Pancreas (tissue), 10 donors: ENCODE data around the gene PBXIP1. TPM values are rescaled to one million over a fixed set of nuclear protein-coding genes. Genes with fewer than 3 reads are reported as not detected.
"Not testable (repeated sequence)": the region's sequence is repeated elsewhere in the genome, so short reads cannot be mapped to it uniquely, and the experiment has no call there.

Source experiments
- ATAC-seq, 4 donors: fragments of 200-7000 bp; cut with Tn5 transposase; one replicate each; pipeline versions ENCODE4 v1.8.0 to v1.9.1; 2020; ENCODE audit warnings: mild to moderate bottlenecking in 4 of 4, moderate library complexity in 4 of 4
- DNase-seq, 6 donors: peaks; one replicate each; pipeline ENCODE4 v3.0.0-alpha.2; 2020
- FAIRE-seq: peaks from 2 replicates; lab custom pipeline; 2012; peaks lifted over from hg19 to GRCh38; lab: Jason Lieb, UNC
- H3K27ac ChIP-seq, 4 donors: fragments of 200-600 bp; sonication (generic); 1 replicate in 3 of 4; 2 replicates in 1 of 4; pipeline versions ENCODE4 v1.5.0 to v1.8.0; 2020
- H3K27me3 ChIP-seq, 4 donors: fragments of 200-600 bp; one replicate each; pipeline ENCODE4 v1.8.0; 2021
- H3K36me3 ChIP-seq, 3 donors: fragments of 200-600 bp; sonication (generic) in 1 of 3; one replicate each; pipeline versions ENCODE4 v1.5.0 to v1.8.0; 2020 to 2021
- H3K4me1 ChIP-seq, 3 donors: fragments of 200-600 bp; one replicate each; pipeline ENCODE4 v1.8.0; 2021
- H3K4me3 ChIP-seq, 4 donors: fragments of 200-600 bp; sonication (generic) in 2 of 4; one replicate each; pipeline versions ENCODE4 v1.5.0 to v1.8.0; 2020 to 2021
- H3K9me3 ChIP-seq, 4 donors: fragments of 200-600 bp; one replicate each; pipeline ENCODE4 v1.8.0; 2021
- WGBS, 2 donors: extraction: QIAGEN DNeasy Blood & Tissue Kit; methylation state at CpG; one replicate each; pipeline ENCODE4 v1.1.7; 2013; 5-methylcytosine and 5-hydroxymethylcytosine counted together
- intact Hi-C, 3 donors: fragments of 100-400 bp; cut with DNase I; formaldehyde crosslinking; loops; one replicate each; pipeline versions ENCODE4 v1.11.1 to v1.14.2; 2022
- polyA plus RNA-seq, 2 donors: library from polyadenylated mRNA; stranded (reverse); fragments of 200-250 nt; gene quantifications; one replicate each; pipeline ENCODE4 v1.2.3, GENCODE V29; 2013
- total RNA-seq, 6 donors: library from RNA; stranded (reverse); fragmentation: NEBNext Ultra II Directional in 4 of 6; extraction: Animal tissue kit (Norgen Biotek cat#: 25700) in 4 of 6; gene quantifications; one replicate each; pipeline versions ENCODE4 v1.2.1 to v1.2.4, GENCODE V29; 2021 to 2023
- TF ChIP-seq, protein P1 (sequence below), 4 donors: fragments of 200-600 bp; sonication (generic) in 3 of 4; IDR thresholded peaks; one replicate each; pipeline versions ENCODE4 v1.5.0 to v1.8.0; 2021; ENCODE audit warnings: antibody characterized with exemption in 4 of 4
- donor health status: healthy with polysubstance abuse.
- donor health status: DM: no; HTN: no; CAD: no; lungs with moderate emphysema.
- donor health status: DM: no; HTN: no; CAD: no.
- donor health status: control.
- donor health status: control.
- donor health status: Bipolar disorder and iron deficiency.
- donor health status: DM: yes; HTN: yes; CAD: no.
- donor health status: DM: no; HTN: no; CAD: no.
- donor health status: DM: no; HTN: no; CAD: no.
- donor health status: DM: yes; HTN: yes; CAD: no.

PBXIP1 gene
- total and polyA plus RNA-seq, 8 donors, result 15.6 to 53.1 (median 28.4) TPM

DNA sequence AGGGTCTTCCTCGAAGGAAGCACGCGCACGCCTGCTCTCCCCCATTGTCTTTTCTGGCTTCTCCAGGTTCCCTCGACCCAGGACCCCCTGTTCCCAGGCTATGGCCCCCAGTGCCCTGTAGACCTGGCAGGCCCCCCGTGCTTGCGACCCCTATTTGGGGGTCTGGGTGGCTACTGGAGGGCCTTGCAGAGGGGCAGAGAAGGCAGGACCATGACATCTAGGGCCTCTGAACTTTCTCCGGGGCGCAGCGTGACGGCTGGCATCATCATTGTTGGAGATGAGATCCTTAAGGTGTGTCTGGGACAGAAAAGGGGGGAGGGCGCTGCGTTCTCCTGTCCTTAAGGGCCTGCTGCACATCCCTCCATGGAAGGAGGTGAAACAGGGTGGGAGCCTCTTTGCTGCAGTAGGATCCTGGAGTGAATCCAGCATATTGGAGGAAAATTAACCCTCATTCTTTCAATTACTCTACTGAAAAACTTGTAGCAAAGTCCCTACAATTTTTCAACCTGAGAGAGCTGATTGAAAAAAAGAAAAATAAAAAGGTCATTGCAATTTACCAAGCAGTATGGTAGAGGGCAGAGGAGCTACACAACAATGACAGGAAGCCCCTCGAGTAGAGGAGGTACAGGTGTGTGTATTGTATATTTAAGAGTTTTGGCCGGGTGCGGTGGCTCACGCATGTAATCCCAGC, 28.0 kb upstream of the PBXIP1 start:
- peak overlapping the region; percentile 59 to 88 (median 72) for H3K4me3 ChIP-seq
- no peak for ATAC-seq
- H3K4me1 ChIP-seq, result peaks cover 6 to 14% (median 7%) of the 10 kb centered on the region in 3 donors
- no peak for FAIRE-seq
- TF ChIP-seq, protein P1, sequence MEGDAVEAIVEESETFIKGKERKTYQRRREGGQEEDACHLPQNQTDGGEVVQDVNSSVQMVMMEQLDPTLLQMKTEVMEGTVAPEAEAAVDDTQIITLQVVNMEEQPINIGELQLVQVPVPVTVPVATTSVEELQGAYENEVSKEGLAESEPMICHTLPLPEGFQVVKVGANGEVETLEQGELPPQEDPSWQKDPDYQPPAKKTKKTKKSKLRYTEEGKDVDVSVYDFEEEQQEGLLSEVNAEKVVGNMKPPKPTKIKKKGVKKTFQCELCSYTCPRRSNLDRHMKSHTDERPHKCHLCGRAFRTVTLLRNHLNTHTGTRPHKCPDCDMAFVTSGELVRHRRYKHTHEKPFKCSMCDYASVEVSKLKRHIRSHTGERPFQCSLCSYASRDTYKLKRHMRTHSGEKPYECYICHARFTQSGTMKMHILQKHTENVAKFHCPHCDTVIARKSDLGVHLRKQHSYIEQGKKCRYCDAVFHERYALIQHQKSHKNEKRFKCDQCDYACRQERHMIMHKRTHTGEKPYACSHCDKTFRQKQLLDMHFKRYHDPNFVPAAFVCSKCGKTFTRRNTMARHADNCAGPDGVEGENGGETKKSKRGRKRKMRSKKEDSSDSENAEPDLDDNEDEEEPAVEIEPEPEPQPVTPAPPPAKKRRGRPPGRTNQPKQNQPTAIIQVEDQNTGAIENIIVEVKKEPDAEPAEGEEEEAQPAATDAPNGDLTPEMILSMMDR (IDR thresholded peaks at IDR 0.05), result no peak
- intact Hi-C loops, result no loop called here
- 11 to 15% methylated on average over 17 of the region's 17 CpGs for WGBS, 2 donors
- H3K27me3 ChIP-seq, result no peaks in the 10 kb centered on the region
- H3K36me3 ChIP-seq, result no peaks in the 10 kb centered on the region
- DNase-seq, result peak in 1 of 6 donors; percentile 39
- H3K9me3 ChIP-seq, result no peaks in the 10 kb centered on the region
- H3K27ac ChIP-seq, result no peak overlapping the region

- H3K27ac ChIP-seq, result peak within 1 kb of the TSS in 2 of 4 donors; percentile 31 to 41
- no peaks in the 10 kb centered on the region for H3K27me3 ChIP-seq
- WGBS, 2 donors, result 0 to 1% methylated on average over 26 of the region's 26 CpGs
- no peaks in the 10 kb centered on the region for H3K9me3 ChIP-seq
- H3K36me3 ChIP-seq, result no peaks in the 10 kb centered on the region
- TF ChIP-seq, protein P1 (IDR thresholded peaks at IDR 0.05), result no peak
- ATAC-seq (peak; percentile 99 to 100 (median 100)), FAIRE-seq (peak; percentile 96), DNase-seq (peak; percentile 91 to 99 (median 98))
- peaks cover 6 to 14% (median 7%) of the 10 kb centered on the region in 3 donors for H3K4me1 ChIP-seq
- H3K4me3 ChIP-seq, result peak within 1 kb of the TSS; percentile 59 to 88 (median 72)
- intact Hi-C loops, result no loop called here
These were observed 27.2 kb upstream of the PBXIP1 start, which contains the start of gene FLAD1 for GRCh38 chr1:154982897-154983648. FLAD1 (plus strand) TSS chr1:154983344; CDS start chr1:154983695, 351 bp downstream.

GRCh38 chr1:154982341-154982740, 26.4 kb upstream of the PBXIP1 start:
- no peak for DNase-seq
- ATAC-seq, result no peak
- no peak for FAIRE-seq
- no peaks in the 10 kb centered on the region for H3K27me3 ChIP-seq
- H3K4me1 ChIP-seq, result peaks cover 6 to 14% (median 7%) of the 10 kb centered on the region in 3 donors
- TF ChIP-seq, protein P1 (IDR thresholded peaks at IDR 0.05), result no peak
- intact Hi-C loops, result no loop called here
- H3K36me3 ChIP-seq, result no peaks in the 10 kb centered on the region
- H3K27ac ChIP-seq, result no peak overlapping the region
- 53 to 54% methylated on average over 6 of the region's 6 CpGs for WGBS, 2 donors
- no peaks in the 10 kb centered on the region for H3K9me3 ChIP-seq
- H3K4me3 ChIP-seq, result peak overlapping the region in 2 of 4 donors; percentile 59 to 88

- 90% methylated on average over 3 of the region's 3 CpGs for WGBS, 2 donors
- DNase-seq (no peak), FAIRE-seq (no peak), ATAC-seq (no peak)
- H3K27me3 ChIP-seq, result no peaks in the 10 kb centered on the region
- peaks cover 0 to 11% (median 0%) of the 10 kb centered on the region in 3 donors for H3K4me1 ChIP-seq
- H3K36me3 ChIP-seq, result no peaks in the 10 kb centered on the region
- TF ChIP-seq, protein P1 (IDR thresholded peaks at IDR 0.05), result no peak
- intact Hi-C loops, result no loop called here
- H3K27ac ChIP-seq, result no peak overlapping the region
- H3K9me3 ChIP-seq, result no peaks in the 10 kb centered on the region
- H3K4me3 ChIP-seq, result no peak overlapping the region
These were observed 22.5 kb upstream of the PBXIP1 start for GRCh38 chr1:154978360-154978759.

DNA sequence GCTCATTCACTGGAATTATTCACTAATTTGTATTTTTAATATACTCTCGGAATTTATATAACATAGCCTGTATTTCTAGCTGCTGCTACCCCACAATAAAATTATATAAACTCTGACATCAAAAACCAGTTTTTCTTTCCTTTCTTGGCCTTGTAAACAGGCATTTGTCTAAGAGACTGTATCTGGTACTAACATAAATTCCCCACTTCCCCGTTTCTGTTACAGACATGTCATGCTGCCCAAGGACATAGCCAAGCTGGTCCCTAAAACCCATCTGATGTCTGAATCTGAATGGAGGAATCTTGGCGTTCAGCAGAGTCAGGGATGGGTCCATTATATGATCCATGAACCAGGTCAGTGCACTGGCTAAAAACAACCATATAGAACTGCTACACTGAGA, 21.9 kb upstream of the PBXIP1 start:
- H3K4me1 ChIP-seq, result peaks cover 0 to 11% (median 4%) of the 10 kb centered on the region in 3 donors
- H3K27me3 ChIP-seq, FAIRE-seq, ATAC-seq, H3K36me3 ChIP-seq, DNase-seq, H3K4me3 ChIP-seq, intact Hi-C loops, H3K9me3 ChIP-seq, H3K27ac ChIP-seq: not testable (repeated sequence)
- 53 to 58% methylated on average over 3 of the region's 3 CpGs for WGBS, 2 donors
